H4 (cell line): ENCODE data around the gene FMN2. TPM values are rescaled to one million over a fixed set of nuclear protein-coding genes. Genes with fewer than 3 reads are reported as not detected.
"Not testable (repeated sequence)": the region's sequence is repeated elsewhere in the genome, so short reads cannot be mapped to it uniquely, and the experiment has no call there.

ENCODE experiments used
- DNase-seq: peaks from one replicate; pipeline ENCODE4 v3.0.0-alpha.2; 2015; ENCODE audit warnings: low spot score
- total RNA-seq: library from RNA; depleted of rRNA; stranded (reverse); fragments of >200 nt; shearing (Covaris generic); gene quantifications from 2 replicates; pipeline ENCODE4 v1.2.3, GENCODE V29; 2014

Gene FMN2
- total RNA-seq, 1 experiment from 2014 or later = 5.2 TPM

DNA sequence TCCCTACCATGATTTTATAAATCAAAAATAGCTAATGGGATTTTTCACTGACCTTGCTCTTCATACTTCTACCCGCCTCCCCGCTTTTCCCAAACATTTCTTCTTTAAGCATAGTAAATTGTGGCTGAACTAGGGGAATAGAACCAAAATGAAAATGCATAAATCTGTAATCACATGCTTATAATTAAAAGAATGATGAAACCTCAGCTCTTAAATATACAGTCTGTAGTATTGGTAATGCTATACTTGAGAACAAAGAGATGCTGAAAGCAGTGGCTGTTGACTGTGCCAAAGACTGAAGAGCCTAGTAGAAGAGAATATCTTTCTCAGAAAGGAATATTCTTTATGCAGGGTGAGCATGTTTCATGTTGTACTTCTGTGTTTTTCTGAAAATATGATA, 271.1 kb downstream of the FMN2 start:
- DNase-seq = no peak

DNA sequence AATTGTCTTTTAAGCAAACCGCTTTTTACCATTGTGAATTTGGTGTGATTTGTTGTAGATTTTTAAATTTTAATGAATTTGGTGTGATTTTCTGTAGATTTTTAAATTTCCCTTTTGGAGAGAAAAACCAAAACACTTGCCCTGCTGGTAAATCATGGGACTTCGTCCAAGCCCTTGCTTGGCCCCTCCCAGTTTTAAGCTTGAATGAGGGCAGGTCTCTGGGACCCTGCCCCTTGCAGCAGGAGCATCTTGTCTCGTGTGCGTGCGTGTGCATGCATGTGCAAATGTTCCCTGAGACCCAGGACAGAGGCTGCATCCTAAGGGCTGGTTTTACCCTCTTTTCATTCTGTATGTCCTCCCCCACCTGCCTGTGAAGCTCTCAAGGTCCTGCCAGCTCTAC, 271.6 kb downstream of the FMN2 start:
- DNase-seq = no peak

DNA sequence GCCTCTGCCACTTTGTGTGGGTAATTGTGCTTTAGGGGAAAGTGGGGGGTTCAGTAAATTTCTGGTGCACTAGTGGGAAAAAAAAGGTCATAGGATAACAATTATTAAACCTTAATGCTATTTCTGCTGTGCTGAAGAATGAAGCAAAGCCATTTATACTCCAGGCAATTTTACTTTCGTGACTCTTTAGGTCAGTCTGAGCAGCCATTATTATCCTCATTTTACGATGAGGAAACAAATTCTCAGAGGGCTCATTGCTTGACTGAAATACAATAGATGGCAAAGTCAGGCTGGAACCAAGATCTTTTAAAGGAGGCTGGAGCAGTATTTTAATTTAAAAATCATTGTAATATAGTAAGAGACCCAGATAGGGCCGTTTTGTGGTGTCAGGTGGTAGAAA, 272.2 kb downstream of the FMN2 start:
- no peak for DNase-seq

DNA sequence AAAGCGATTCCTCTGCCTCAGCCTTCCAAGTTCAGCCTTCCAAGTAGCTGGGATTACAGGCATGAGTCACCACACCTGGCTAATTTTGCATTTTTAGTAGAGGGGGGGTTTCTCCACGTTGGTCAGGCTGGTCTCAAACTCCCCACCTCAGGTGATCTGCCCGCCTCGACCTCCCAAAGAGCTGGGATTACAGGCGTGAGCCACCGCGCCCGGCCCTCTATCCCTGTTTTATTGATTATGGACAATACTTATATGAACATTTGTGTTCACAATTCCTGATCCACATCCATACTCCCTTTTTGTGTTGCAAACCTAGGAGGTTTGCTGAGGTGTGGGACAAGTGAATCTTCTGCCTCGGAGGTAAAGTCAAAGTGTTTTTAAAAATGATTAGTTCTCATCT, 275.0 kb downstream of the FMN2 start:
- DNase-seq = no peak

DNA sequence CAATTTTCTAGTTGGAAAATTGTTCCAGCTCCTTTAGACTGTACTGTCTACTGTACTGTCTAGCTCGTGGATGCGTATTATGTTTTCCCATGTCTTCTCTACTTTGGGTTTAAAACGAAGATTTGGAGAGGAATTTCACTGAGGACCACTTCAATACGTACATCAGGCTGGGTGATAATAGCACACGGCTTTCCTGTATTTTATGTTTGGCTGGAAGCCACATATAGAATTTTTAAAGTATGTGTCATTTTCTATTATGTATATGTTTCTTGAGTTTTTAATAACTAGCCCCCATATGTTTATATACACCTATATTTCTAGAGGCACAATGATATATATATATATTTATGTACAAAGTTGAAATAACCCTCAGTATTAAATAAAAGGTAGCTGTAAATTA, 293.9 kb downstream of the FMN2 start:
- no peak for DNase-seq

DNA sequence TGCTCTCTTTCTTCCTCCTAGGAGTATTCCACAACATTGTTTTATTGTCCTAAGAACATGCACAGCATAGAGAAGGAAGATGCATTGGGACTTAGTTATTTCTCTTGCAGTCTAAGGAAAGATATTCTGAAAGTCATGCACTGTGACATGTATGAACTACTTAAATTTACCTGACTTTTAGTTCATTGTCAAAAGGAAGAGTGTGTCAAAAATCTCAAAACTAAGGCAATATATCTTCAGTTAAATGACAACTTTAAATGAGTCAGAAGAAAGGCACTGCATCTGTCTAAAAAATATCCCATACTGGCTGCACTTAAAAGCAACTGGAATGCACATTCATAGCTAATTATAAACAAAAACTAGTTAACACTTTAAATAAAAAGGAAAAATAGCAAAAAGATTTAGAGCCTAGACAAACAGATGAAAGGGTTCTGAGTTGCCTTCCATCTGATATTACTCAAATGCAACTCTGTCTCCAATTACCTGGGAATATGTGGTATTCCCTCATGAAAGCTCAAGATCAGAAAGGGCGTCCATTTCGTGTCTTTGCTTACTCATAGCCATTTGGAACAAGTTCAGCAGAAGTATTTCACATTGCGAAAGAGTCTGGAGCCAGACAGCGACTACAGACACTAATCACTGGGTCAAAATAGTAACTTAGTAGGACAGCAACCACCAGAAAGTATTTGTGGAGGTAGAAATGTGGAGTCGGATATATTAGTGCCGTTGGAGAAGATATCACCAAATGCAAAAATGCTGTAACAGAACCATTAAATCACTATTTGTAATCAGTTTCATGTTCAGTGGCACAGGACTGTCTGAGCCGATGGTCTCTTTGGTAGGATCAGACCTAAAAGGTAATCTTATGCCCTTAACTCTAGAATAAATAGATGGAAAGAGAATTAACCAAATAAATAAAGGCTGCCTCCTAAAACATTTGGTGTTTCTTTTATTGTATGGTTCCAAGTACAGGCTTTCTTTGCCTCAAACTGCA, 294.6 kb downstream of the FMN2 start:
- peak; percentile 77 for DNase-seq

GRCh38 chr1:240387051-240387450, 295.4 kb downstream of the FMN2 start:
- no peak for DNase-seq

GRCh38 chr1:240391660-240392260, 300.1 kb downstream of the FMN2 start:
- no peak for DNase-seq

DNA sequence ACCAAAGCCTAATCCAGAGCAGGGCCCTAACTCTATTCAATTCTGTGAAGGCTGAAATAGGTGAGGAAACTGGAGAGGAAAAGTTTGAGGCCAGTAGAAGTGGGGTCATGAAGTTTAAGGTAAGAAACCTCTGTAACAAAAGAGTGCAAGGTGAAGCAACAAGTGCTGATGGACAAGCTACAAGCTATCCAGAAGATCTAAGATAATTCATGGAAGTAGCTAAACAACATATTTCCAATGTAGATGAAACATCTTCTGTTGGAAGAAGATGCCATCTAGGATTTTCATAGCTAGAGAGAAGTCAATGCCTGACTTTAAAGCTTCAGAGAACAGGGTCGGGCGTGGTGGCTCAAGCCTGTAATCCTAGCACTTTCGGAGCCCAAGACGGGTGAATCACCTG, 302.7 kb downstream of the FMN2 start:
- DNase-seq = no peak

- no peak for DNase-seq
These were observed 303.7 kb downstream of the FMN2 start for GRCh38 chr1:240395336-240395735.

DNA sequence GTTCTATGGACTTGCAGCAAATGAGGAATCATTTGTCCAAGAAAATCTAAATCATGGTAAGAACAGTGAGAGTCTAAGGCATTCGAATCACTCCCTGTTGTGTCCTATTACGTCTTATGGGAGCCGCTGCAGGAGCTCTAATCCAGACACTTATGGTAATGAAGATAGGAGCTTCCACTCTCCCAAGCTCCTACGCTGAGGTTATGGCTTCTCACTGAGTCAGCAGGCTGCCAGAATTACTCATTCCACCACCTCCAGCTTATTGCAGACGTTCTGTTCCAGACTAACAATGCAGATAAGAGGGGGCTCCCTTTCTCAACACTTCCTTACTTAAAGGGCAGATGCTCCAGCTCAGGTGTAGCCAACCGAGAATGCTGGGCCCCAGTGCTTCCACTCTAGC, 307.7 kb downstream of the FMN2 start:
- DNase-seq = peak; percentile 51

GRCh38 chr1:240401731-240402130, 310.0 kb downstream of the FMN2 start:
- no peak for DNase-seq

DNA sequence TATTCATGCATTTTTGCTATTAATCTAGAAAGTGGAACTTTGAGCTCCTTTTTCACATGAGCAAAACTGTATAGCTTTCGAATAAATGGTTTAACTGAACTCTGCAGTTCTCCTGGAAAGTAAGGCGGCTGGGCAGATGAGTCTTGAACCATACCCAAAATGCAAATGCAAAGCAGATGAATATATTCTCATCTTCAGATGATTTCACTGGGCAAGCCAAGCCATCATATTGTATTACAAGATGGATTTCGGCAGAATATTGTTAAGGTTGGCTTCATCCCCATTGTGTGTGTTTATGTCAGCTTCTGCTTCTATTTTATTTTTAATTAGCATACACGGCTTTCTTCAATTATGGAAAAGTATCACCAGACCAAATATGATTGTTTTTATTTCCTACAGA, 310.6 kb downstream of the FMN2 start:
- no peak for DNase-seq

DNA sequence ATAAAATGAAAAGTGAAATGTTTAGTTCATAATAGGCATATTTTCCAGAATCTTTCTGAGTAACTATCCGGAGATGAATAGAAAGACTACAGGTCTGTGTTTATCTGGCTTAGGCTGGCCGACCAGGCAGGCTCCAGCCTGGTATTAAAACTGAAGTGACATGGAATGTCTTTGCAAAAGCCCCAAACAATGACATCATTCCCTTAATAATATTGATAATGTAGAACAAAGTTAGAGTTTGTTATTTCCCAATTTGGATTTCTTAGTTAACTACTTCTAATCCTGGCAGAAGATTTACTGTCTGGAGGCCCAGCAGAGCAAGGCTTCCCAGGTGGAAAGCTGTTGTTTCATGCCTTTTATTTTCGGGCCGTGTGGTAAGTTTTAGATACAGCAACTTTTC, 312.6 kb downstream of the FMN2 start:
- DNase-seq = no peak

DNA sequence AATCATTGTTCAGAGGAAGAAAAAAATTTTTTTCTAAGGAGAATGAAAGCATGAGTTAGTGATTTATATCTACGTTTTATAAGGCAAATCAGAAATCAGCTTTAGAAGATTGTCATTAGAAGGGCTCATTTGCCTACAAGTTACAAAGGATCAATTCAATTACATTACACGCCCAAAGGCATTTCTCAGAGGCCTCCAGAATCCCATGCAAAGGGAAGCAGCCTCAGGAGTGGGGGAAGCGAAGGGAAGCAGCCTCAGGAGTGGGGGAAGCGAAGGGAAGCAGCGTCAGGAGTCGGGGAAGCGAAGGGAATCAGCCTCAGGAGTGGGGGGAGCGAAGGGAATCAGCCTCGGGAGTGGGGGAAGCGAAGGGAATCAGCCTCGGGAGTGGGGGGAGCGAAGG, 314.1 kb downstream of the FMN2 start:
- DNase-seq = peak; percentile 37

DNA sequence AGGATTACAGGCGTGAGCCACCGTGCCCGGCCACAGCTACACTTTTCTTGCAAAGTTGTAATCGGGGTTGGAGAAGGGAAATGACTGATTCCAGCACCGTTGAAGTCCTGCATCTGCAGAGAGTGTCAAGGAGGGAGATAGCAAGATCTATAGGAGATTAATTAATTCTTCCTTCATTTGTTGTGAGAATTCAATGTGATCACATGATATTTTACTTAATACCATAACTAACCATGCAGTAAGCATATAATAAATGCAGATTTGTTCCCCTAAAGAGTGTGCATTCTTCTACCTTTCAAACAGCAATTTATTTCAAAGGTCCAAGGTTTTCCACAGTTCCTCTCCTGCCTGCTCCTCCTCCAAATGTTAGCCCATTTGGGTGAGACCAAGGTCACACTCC, 315.7 kb downstream of the FMN2 start:
- DNase-seq = no peak

- DNase-seq = no peak
These were observed 317.9 kb downstream of the FMN2 start for GRCh38 chr1:240409615-240410014.

DNA sequence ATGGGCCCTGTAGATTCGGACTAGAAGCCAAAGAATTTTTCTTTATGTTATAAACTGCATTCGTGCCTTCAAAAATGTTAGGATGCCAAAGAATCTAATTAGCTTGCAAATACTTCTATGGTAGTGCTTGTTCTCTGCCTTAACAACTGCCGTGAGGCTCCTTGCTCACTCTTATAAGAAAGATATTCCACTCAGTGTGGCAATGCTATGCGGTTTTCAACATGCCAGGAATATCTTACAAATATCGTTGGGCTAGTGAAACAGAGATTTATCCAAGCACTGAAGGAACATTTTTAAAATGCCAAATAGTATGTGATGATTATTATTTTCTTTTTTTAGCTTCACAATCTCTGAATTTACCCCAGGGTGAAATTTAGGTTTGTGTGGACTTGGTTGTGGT, 322.0 kb downstream of the FMN2 start:
- DNase-seq = no peak

DNA sequence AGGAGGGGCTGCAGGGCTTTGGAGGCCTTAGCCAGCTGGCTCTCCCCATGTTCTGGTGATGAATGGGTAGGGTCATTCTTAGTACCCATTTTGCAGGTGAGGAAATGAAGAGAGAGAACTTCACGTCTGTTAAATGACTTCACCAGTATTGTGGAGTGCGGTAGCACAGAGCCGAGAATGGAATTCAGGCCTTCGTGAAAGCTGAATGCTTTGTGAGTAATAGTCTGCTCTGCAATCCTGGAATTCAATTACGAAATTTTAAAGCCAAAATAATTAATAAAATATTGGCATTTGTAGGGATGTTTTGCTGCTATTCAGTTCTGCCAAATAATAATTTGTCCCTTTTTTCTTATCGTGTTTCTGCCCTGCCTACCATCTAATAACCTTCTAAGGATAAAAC, 322.6 kb downstream of the FMN2 start:
- DNase-seq = no peak

GRCh38 chr1:240415011-240415410, 323.3 kb downstream of the FMN2 start:
- not testable (repeated sequence) for DNase-seq

DNA sequence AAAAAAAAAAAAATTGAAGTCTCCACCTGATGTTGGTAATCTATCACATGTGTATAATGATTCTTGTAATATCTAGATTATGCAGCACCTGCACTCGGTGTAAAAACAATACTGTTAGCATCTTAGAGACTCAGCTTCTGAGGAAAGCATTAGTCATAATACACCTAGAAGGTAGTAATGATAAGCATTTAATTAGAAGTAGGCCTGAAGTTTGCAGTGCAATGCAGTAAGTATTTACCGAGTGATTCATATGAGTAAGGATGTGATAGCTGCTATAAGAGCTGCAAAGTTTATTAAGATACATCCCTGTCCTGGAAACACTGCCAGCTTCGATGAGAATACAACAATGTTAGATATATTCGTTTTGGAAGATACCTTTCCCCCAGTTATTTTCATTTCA, 323.8 kb downstream of the FMN2 start:
- DNase-seq = no peak

DNA sequence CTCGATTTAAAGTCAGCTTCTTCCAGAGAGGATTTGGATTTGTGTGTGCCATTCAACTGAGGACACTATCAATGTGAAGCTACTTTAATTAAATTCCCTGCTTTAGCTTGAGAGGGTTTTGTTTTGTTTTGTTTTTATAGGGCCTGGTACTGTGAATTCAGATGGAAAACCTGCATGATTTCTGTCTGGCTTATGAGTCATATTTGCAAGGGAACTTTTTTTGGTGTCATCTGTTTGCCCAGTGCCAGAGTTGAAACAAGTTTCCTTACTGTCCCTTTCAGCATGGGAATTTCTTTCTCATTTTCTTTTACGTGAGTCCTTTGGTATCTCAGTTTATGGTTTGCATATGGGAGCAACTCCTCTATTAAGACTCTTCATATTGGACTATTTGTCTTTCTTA, 325.6 kb downstream of the FMN2 start:
- DNase-seq = no peak

GRCh38 chr1:240420766-240421165, 329.1 kb downstream of the FMN2 start:
- no peak for DNase-seq
